Muscle layer of duodenum (tissue), 2 donors: ENCODE results near the gene PIGK.

Source experiments
- H3K27ac ChIP-seq: one replicate; pipeline ENCODE4 v1.7.0; 2013; ENCODE audit warnings: mild to moderate bottlenecking, low read length
- H3K27me3 ChIP-seq: one replicate; pipeline ENCODE4 v1.7.0; 2013; ENCODE audit warnings: low read depth, mild to moderate bottlenecking, control low read depth, low read length
- H3K36me3 ChIP-seq, 2 donors: one replicate each; pipeline ENCODE4 v1.7.0; 2013; ENCODE audit warnings: low read length in 2 of 2, control low read depth in 1 of 2, mild to moderate bottlenecking in 1 of 2; ENCODE audit not compliant: insufficient read depth in 2 of 2, control insufficient read depth in 1 of 2
- H3K4me1 ChIP-seq, 2 donors: one replicate each; pipeline ENCODE4 v1.7.0; 2013; ENCODE audit warnings: low read length in 2 of 2, mild to moderate bottlenecking in 2 of 2, control low read depth in 1 of 2, moderate library complexity in 1 of 2; ENCODE audit not compliant: insufficient read depth in 2 of 2, control insufficient read depth in 1 of 2
- H3K4me3 ChIP-seq, 2 donors: one replicate each; pipeline ENCODE4 v1.7.0; 2013; ENCODE audit warnings: low read length in 2 of 2, low read depth in 1 of 2, mild to moderate bottlenecking in 1 of 2
- H3K9me3 ChIP-seq, 2 donors: one replicate each; pipeline ENCODE4 v1.7.0; 2013; ENCODE audit warnings: low read length in 2 of 2, control low read depth in 1 of 2, mild to moderate bottlenecking in 1 of 2; ENCODE audit not compliant: control insufficient read depth in 1 of 2
- donor health status: healthy.

Gene PIGK

DNA sequence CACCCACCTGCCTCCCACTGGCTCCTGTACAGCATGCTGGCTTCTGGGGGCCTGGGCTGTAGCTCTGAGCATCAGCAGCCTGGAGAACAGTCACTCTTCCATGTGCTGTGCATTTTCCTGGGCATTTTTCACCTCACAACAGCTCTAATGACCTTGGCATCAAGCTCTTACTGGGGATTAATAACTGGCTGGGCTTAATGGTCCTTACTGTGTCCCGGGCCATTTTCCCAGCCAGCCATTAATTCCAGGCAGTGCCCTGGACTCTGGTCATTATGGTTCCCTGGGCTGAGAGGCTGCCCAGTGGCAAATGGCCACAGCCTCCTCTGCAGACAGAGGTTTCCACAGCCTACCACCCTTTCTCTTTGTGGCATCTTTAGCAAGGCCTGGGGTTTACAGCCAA lies 180.1 kb downstream of the PIGK start:
- H3K4me1 ChIP-seq: peaks cover 0 to 11% of the 10 kb centered on the region in 2 donors
- H3K9me3 ChIP-seq: no peaks in the 10 kb centered on the region
- no peaks in the 10 kb centered on the region for H3K36me3 ChIP-seq
- no peaks in the 10 kb centered on the region for H3K27me3 ChIP-seq
- H3K4me3 ChIP-seq: no peak overlapping the region
- H3K27ac ChIP-seq: peak overlapping the region; percentile 29
